Stimulated activated naive B cell treated with anti-CD40 and anti-IgM and Interleukin-4, amounts not matched to agents 10 μg/mL and 1 μg/mL and 100 μg/mL, for 72 hours (primary cell): Measurements from ENCODE around the gene KLHL9.

Experiments
- ATAC-seq, 2 donors: fragments of 150-1000 bp; cut with Tn5 transposase; replicated peaks; 2 replicates each; pipeline ENCODE4 v1.10.0; 2021; ENCODE audit warnings: moderate library complexity in 1 of 2
- DNase-seq: peaks from one replicate; pipeline ENCODE4 v3.0.0; 2021
- H3K27ac Mint-ChIP-seq: one replicate; pipeline ENCODE4 v1.8.0; 2022; ENCODE audit warnings: mild to moderate bottlenecking, mixed read lengths
- H3K27me3 Mint-ChIP-seq, 2 donors: one replicate each; pipeline ENCODE4 v1.8.0; 2022; ENCODE audit warnings: mixed read lengths in 2 of 2
- H3K36me3 Mint-ChIP-seq, 2 donors: one replicate each; pipeline ENCODE4 v1.8.0; 2022; ENCODE audit warnings: mixed read lengths in 2 of 2, mild to moderate bottlenecking in 1 of 2
- H3K4me1 Mint-ChIP-seq, 2 donors: one replicate each; pipeline ENCODE4 v1.8.0; 2022; ENCODE audit warnings: mixed read lengths in 2 of 2, mild to moderate bottlenecking in 1 of 2
- H3K4me3 Mint-ChIP-seq, 2 donors: one replicate each; pipeline ENCODE4 v1.8.0; 2022; ENCODE audit warnings: mild to moderate bottlenecking in 2 of 2, mixed read lengths in 2 of 2, moderate library complexity in 1 of 2
- H3K9me3 Mint-ChIP-seq, 2 donors: one replicate each; pipeline ENCODE4 v1.8.0; 2022; ENCODE audit warnings: mixed read lengths in 2 of 2, mild to moderate bottlenecking in 1 of 2

The KLHL9 gene

DNA sequence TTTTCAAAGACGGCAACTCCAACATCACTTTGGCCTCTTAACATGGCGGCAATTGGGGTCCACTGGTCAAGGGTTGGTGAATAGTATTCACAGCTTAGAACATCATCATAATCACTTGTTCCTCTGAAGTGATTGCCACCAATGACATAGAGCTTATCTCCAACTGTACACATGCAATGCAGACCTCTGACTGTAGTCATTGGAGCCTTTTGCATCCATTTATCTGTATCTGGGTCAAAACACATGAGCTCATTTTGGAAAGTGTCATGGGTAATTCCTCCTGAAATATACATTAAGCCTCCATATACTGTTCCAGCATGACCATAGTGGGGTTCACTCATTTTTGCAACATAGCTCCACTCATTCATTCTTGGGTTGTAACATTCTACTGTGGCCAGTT lies 2.0 kb downstream of the KLHL9 start:
- no peaks in the 10 kb centered on the region for H3K9me3 Mint-ChIP-seq
- peaks cover 21 to 39% of the 10 kb centered on the region in 2 donors for H3K4me1 Mint-ChIP-seq
- DNase-seq (no peak), ATAC-seq (no peak)
- peaks cover 5 to 21% of the 10 kb centered on the region in 2 donors for H3K36me3 Mint-ChIP-seq
- no peak overlapping the region for H3K27ac Mint-ChIP-seq
- peaks cover 3 to 4% of the 10 kb centered on the region in 2 donors for H3K27me3 Mint-ChIP-seq
- peak overlapping the region in 1 of 2 donors; percentile 86 for H3K4me3 Mint-ChIP-seq

DNA sequence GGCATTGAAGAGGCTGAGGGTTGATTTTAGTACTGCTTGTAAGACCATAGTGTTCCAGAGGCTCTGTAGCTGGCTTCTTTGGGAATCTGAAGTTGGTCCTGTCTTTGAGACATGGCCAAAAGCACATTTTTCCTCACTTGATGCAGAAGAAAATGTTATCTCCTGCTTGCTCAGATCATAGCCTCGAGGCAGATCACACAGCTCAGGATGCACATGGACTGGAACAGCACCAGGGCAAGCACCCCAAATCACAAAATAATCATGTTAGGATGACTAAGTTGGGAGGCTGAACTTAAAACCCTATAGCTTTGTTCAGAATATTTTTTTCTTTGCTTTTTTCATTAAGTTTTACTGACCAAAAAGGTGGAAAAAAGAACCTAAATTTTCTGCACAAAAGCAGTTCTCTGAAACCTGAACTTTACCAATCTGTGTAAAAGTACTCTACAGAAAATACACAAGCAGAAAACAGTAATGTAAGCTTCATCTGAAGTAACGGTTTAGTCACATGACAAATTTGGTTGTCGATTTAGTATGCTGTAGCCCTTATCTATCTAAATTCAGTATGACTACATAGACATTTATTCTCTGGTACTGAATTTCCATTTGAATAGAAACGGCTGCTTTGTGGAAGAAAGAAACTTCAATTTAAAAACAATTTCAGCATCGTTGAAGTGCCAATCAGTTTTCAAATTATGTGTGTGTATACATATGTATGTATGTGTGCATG lies 3.4 kb downstream of the KLHL9 start:
- Mint-ChIP-seq H3K9me3 (no peaks in the 10 kb centered on the region), H3K27me3 (no peaks in the 10 kb centered on the region), H3K4me1 (peaks cover 21 to 44% of the 10 kb centered on the region in 2 donors), H3K4me3 (no peak overlapping the region), H3K36me3 (peaks cover 5 to 25% of the 10 kb centered on the region in 2 donors), H3K27ac (no peak overlapping the region)
- DNase-seq (no peak), ATAC-seq (no peak)

DNA sequence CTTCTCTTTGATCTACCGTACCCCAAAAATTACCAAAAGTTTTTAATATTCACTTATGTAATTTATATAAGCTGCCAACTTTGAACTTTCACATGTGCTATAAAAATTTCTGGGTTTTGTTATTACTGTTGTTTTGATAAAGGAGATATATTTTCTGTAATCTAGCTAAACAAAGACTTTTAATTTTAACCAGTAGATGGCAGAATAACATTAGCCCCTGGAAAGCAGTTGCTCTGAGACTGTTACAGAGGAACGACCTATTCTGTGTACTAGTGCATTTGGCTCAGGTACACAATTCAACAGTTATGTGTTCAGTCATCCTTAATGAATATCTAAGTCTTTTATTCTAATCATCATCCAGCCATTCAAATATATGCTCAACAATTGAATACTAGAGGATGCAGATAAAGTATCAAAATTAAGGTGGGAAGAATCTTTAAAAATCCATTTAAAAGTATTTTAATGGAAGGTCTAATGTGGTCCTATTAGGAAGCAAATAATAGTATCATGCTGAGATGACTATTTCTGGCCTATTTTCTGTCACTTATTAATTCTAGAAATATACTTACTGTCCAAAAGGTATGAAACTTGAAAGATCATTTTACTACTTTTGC lies 8.6 kb downstream of the KLHL9 start:
- ATAC-seq (peak; percentile 74 to 79), DNase-seq (no peak)
- H3K27ac Mint-ChIP-seq, result no peak overlapping the region
- H3K4me1 Mint-ChIP-seq, result peaks cover 8 to 17% of the 10 kb centered on the region in 2 donors
- no peak overlapping the region for H3K4me3 Mint-ChIP-seq
- H3K9me3 Mint-ChIP-seq, result no peaks in the 10 kb centered on the region
- H3K36me3 Mint-ChIP-seq, result peaks cover 20 to 32% of the 10 kb centered on the region in 2 donors
- no peaks in the 10 kb centered on the region for H3K27me3 Mint-ChIP-seq

- H3K36me3 Mint-ChIP-seq, result peaks cover 17 to 30% of the 10 kb centered on the region in 2 donors
- no peak for ATAC-seq
- H3K27ac Mint-ChIP-seq, result no peak overlapping the region
- H3K4me3 Mint-ChIP-seq, result no peak overlapping the region
- peaks cover 2 to 5% of the 10 kb centered on the region in 2 donors for H3K4me1 Mint-ChIP-seq
- no peaks in the 10 kb centered on the region for H3K27me3 Mint-ChIP-seq
- no peaks in the 10 kb centered on the region for H3K9me3 Mint-ChIP-seq
- DNase-seq, result no peak
Measured at GRCh38 chr9:21324047-21324446, 11.2 kb downstream of the KLHL9 start.

- Mint-ChIP-seq H3K9me3 (no peaks in the 10 kb centered on the region), H3K36me3 (peaks cover 15 to 30% of the 10 kb centered on the region in 2 donors), H3K27ac (no peak overlapping the region)
Measured at GRCh38 chr9:21322911-21323461, 12.2 kb downstream of the KLHL9 start.

DNA sequence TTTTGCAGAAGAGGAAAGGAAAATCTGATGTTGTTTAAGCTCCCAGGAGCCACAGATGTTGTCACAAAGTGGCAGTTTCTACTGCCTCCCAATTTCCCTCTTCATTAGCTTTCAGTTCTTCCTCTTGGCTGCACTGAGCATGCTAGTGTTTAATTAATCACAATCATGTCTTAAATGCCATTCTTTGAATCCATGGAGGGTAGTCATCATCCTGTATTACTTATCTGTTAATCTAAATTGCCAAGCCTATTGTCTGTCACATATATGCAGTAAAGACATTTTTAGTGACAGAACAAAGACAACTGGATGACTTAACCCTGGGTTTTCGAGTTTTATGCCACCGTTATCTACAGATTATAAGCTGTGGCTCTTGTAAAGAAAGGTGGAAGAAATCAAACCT lies 14.7 kb downstream of the KLHL9 start:
- Mint-ChIP-seq H3K27me3 (peaks cover 0 to 6% of the 10 kb centered on the region in 2 donors), H3K4me3 (no peak overlapping the region), H3K36me3 (peaks cover 12 to 22% of the 10 kb centered on the region in 2 donors), H3K27ac (no peak overlapping the region), H3K9me3 (no peaks in the 10 kb centered on the region), H3K4me1 (peaks cover 0 to 1% of the 10 kb centered on the region in 2 donors)
- DNase-seq, result no peak
- ATAC-seq, result no peak

More at GRCh38 chr9:21322911-21323461, 12.2 kb downstream of the KLHL9 start:
- no peak for DNase-seq
- Mint-ChIP-seq H3K4me1 (peaks cover 3 to 5% of the 10 kb centered on the region in 2 donors), H3K4me3 (no peak overlapping the region), H3K27me3 (no peaks in the 10 kb centered on the region)
- no peak for ATAC-seq

DNA sequence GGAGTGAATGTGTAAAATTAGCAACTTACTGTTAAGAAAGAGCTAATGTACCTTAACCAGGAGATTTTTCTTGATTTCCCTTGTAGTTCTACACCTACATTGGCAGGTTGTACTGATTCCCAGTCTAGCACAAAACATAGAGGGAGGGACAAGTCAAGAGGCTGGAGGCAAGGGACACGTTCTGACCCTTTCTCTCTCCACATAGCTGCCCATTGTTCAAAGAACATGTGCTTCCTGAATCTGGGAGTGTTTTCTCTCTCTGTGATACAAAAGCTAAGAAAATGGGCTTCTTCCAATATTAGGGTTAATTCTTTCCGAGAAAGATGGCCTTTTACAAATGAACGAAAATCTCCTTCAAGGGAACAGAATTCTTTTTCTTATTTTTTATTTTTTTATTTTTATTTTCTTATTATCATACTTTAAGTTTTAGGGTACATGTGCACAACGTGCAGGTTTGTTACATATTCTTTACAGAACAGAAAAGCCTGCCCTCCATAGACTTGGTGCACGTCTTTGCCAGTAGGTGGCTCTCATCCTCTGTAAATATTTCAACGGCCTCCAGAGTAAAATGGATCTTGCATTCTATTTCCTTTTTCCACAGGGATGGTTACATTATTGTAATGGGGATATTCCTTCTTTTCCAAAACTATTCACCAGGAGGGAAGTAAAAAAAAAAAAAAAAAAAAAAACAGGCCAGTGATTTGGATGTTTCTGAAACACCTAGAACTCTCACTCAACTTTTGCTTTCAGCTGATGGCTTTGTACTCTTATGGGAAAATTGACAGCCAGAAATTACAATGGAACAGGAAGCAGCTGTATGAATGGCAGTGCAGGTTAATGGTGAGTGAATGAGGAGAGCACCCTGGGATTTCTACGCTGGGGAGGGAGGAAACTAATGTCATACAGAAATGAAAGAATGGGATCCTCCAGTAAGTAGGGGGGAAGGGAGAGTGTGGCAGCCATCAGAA lies 17.0 kb downstream of the KLHL9 start:
- H3K27ac Mint-ChIP-seq, result no peak overlapping the region
- H3K4me1 Mint-ChIP-seq, result peaks cover 0 to 1% of the 10 kb centered on the region in 2 donors
- H3K4me3 Mint-ChIP-seq, result no peak overlapping the region
- H3K36me3 Mint-ChIP-seq, result peaks cover 3 to 11% of the 10 kb centered on the region in 2 donors
- no peak for DNase-seq
- peaks cover 0 to 13% of the 10 kb centered on the region in 2 donors for H3K27me3 Mint-ChIP-seq
- H3K9me3 Mint-ChIP-seq, result no peaks in the 10 kb centered on the region
- ATAC-seq, result peak; percentile 68 to 72

DNA sequence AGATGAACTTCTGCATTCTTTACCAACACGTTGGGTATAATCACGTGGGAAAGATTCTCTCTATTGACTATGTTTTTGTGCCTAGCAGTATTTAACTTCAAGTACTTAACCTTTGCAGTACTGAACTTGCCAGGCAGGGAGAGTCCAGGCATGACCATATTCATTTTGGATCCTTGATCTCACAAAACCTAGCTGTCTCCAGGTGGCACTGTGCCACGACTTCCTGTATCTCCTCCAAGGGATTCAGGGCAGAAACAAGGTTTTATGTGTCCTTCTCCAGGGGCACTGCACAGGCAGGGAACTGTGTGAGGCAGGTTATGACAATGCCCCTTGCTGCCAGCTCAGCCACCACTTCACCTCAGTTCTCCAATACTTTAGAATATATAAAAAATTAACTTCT lies 18.3 kb downstream of the KLHL9 start:
- DNase-seq (no peak), ATAC-seq (no peak)
- Mint-ChIP-seq H3K27me3 (peaks cover 0 to 13% of the 10 kb centered on the region in 2 donors), H3K36me3 (peaks cover 2 to 5% of the 10 kb centered on the region in 2 donors), H3K4me1 (peaks cover 0 to 1% of the 10 kb centered on the region in 2 donors), H3K27ac (no peak overlapping the region), H3K9me3 (no peaks in the 10 kb centered on the region), H3K4me3 (no peak overlapping the region)

GRCh38 chr9:21316032-21316842 lies 19.0 kb downstream of the KLHL9 start:
- no peaks in the 10 kb centered on the region for H3K9me3 Mint-ChIP-seq
- no peak overlapping the region for H3K4me3 Mint-ChIP-seq
- DNase-seq, result no peak
- ATAC-seq, result no peak
- H3K27ac Mint-ChIP-seq, result no peak overlapping the region
- peaks cover 0 to 1% of the 10 kb centered on the region in 2 donors for H3K4me1 Mint-ChIP-seq
- H3K36me3 Mint-ChIP-seq, result peaks cover 2 to 5% of the 10 kb centered on the region in 2 donors
- H3K27me3 Mint-ChIP-seq, result peaks cover 0 to 19% of the 10 kb centered on the region in 2 donors

DNA sequence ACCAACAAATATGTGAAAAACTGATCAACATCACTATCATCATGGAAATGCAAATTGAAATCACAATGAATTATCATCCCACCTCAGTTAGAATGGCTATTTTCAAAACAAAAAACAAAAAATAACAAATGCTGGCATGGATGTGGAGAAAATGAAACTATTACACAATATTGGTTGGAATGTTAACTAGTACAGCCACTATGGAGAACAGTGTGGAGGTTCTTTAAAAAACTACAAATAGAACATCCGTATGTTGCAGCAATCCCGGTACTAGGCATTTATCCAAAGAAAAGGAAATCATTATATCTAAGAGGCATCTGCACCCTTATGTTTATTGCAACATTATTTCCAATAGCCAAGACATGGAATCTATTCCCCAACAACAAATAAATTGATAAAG lies 21.1 kb downstream of the KLHL9 start:
- Mint-ChIP-seq H3K27me3 (peaks cover 0 to 26% of the 10 kb centered on the region in 2 donors), H3K36me3 (peaks cover 0 to 2% of the 10 kb centered on the region in 2 donors), H3K4me1 (peaks cover 0 to 1% of the 10 kb centered on the region in 2 donors), H3K27ac (no peak overlapping the region), H3K4me3 (no peak overlapping the region), H3K9me3 (no peaks in the 10 kb centered on the region)
- no peak for DNase-seq
- no peak for ATAC-seq

- ATAC-seq (no peak), DNase-seq (no peak)
- H3K4me1 Mint-ChIP-seq, result no peaks in the 10 kb centered on the region
- H3K27me3 Mint-ChIP-seq, result peaks cover 6 to 34% of the 10 kb centered on the region in 2 donors
- peaks cover 0 to 2% of the 10 kb centered on the region in 2 donors for H3K36me3 Mint-ChIP-seq
- H3K4me3 Mint-ChIP-seq, result no peak overlapping the region
- no peaks in the 10 kb centered on the region for H3K9me3 Mint-ChIP-seq
- H3K27ac Mint-ChIP-seq, result no peak overlapping the region
Measured at GRCh38 chr9:21311889-21312288, 23.3 kb downstream of the KLHL9 start.

DNA sequence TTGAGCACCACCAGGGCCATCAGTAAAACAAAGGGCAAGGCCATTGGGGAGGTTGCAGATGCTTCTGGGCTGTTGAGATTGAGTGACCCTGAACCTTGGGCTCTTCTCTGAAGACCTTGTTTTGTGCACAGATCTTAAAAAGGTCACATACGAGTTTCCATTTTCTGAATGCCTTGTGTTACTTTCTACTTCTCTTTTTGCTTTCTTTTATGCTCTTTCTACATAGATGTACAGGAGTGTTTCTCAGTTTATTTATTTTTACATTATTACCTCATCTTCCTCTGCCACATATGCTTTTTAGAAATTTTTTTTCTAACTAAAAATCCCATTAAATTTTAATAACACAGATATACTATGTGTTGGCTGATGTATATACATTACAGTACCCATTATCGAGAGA lies 30.0 kb downstream of the KLHL9 start, which contains the start of gene IFNA5:
Gene IFNA5 (minus strand): TSS at position 101 of the 400 bp plus-strand sequence. CDS start 57 bp downstream, at position 44.
- Mint-ChIP-seq H3K4me1 (no peaks in the 10 kb centered on the region), H3K27ac (no peak within 1 kb of the TSS), H3K27me3 (peaks cover 33 to 43% of the 10 kb centered on the region in 2 donors), H3K36me3 (no peaks in the 10 kb centered on the region), H3K9me3 (no peaks in the 10 kb centered on the region), H3K4me3 (no peak within 1 kb of the TSS)
- DNase-seq (no peak), ATAC-seq (no peak)

- Mint-ChIP-seq H3K36me3 (no peaks in the 10 kb centered on the region), H3K4me1 (peaks cover 7 to 11% of the 10 kb centered on the region in 2 donors), H3K27me3 (peaks cover 34% of the 10 kb centered on the region in 2 donors), H3K4me3 (no peak overlapping the region), H3K27ac (no peak overlapping the region), H3K9me3 (no peaks in the 10 kb centered on the region)
- DNase-seq (no peak), ATAC-seq (peak in 1 of 2 donors; percentile 28)
Measured at GRCh38 chr9:21295992-21296391, 39.2 kb downstream of the KLHL9 start.
